ENCODE measurements around the gene KCTD10.

Gene KCTD10

GRCh38 chr12:109436188-109436560 lies 40.9 kb downstream of the KCTD10 start:
- Histone ChIP-seq H3K9ac (no peak overlapping the region), H3K27me3 (ENCODE audit: insufficient read depth, low read depth) (no peaks in the 10 kb centered on the region), H4K20me1 (ENCODE audit: insufficient read depth) (no peaks in the 10 kb centered on the region), H3K4me3 (IDR thresholded peaks at IDR 0.05; ENCODE audit: insufficient read depth, low read depth, low read length) (no peak overlapping the region), H3K79me2 (ENCODE audit: insufficient read depth, low read depth) (no peaks in the 10 kb centered on the region), H3K4me1 (ENCODE audit: low read depth, poor library complexity, severe bottlenecking) (no peaks in the 10 kb centered on the region), H3K27ac (no peak overlapping the region), H3K4me2 (no peak overlapping the region), H2AFZ (ENCODE audit: low read depth) (no peak overlapping the region), H3K36me3 (ENCODE audit: insufficient read depth) (no peaks in the 10 kb centered on the region)
- no peak for TF ChIP-seq CTCF (conservative IDR thresholded peaks at IDR 0.05; ENCODE audit: low read depth, low read length)

- Histone ChIP-seq H4K20me1 (ENCODE audit: insufficient read depth) (no peaks in the 10 kb centered on the region), H3K4me3 (IDR thresholded peaks at IDR 0.05; ENCODE audit: insufficient read depth, low read depth, low read length) (no peak overlapping the region), H3K79me2 (ENCODE audit: insufficient read depth, low read depth) (no peaks in the 10 kb centered on the region), H3K27me3 (ENCODE audit: insufficient read depth, low read depth) (no peaks in the 10 kb centered on the region), H3K4me1 (ENCODE audit: low read depth, poor library complexity, severe bottlenecking) (no peaks in the 10 kb centered on the region), H3K36me3 (ENCODE audit: insufficient read depth) (no peaks in the 10 kb centered on the region), H2AFZ (ENCODE audit: low read depth) (no peak overlapping the region), H3K4me2 (no peak overlapping the region), H3K9ac (no peak overlapping the region), H3K27ac (no peak overlapping the region)
- TF ChIP-seq CTCF (conservative IDR thresholded peaks at IDR 0.05; ENCODE audit: low read depth, low read length), result no peak
Observed at GRCh38 chr12:109435428-109436187, 41.5 kb downstream of the KCTD10 start.

- no peak overlapping the region for H3K4me3 ChIP-seq (IDR thresholded peaks at IDR 0.05; ENCODE audit: insufficient read depth, low read depth, low read length)
- no peaks in the 10 kb centered on the region for H3K27me3 ChIP-seq (ENCODE audit: insufficient read depth, low read depth)
- H3K27ac ChIP-seq, result no peak overlapping the region
- H3K79me2 ChIP-seq (ENCODE audit: insufficient read depth, low read depth), result no peaks in the 10 kb centered on the region
- no peak overlapping the region for H2AFZ ChIP-seq (ENCODE audit: low read depth)
- no peaks in the 10 kb centered on the region for H3K4me1 ChIP-seq (ENCODE audit: low read depth, poor library complexity, severe bottlenecking)
- no peak overlapping the region for H3K4me2 ChIP-seq
- H4K20me1 ChIP-seq (ENCODE audit: insufficient read depth), result no peaks in the 10 kb centered on the region
- H3K9ac ChIP-seq, result no peak overlapping the region
- no peaks in the 10 kb centered on the region for H3K36me3 ChIP-seq (ENCODE audit: insufficient read depth)
- no peak for TF ChIP-seq CTCF (conservative IDR thresholded peaks at IDR 0.05; ENCODE audit: low read depth, low read length)
Observed at GRCh38 chr12:109434582-109434981, 42.5 kb downstream of the KCTD10 start.

- Histone ChIP-seq H4K20me1 (ENCODE audit: insufficient read depth) (no peaks in the 10 kb centered on the region), H3K4me3 (IDR thresholded peaks at IDR 0.05; ENCODE audit: insufficient read depth, low read depth, low read length) (no peak overlapping the region), H2AFZ (ENCODE audit: low read depth) (no peak overlapping the region), H3K4me1 (ENCODE audit: low read depth, poor library complexity, severe bottlenecking) (no peaks in the 10 kb centered on the region), H3K36me3 (ENCODE audit: insufficient read depth) (no peaks in the 10 kb centered on the region), H3K9ac (no peak overlapping the region), H3K27me3 (ENCODE audit: insufficient read depth, low read depth) (no peaks in the 10 kb centered on the region), H3K79me2 (ENCODE audit: insufficient read depth, low read depth) (no peaks in the 10 kb centered on the region), H3K4me2 (no peak overlapping the region), H3K27ac (no peak overlapping the region)
- no peak for TF ChIP-seq CTCF (conservative IDR thresholded peaks at IDR 0.05; ENCODE audit: low read depth, low read length)
Observed at GRCh38 chr12:109433618-109434017, 43.5 kb downstream of the KCTD10 start.
